GM18870 (cell line): ENCODE measurements around the gene SEC14L1.

Experiments
- ATAC-seq: cut with Tn5 transposase; IDR thresholded peaks from one replicate; pipeline ENCODE4 v1.9.1; 2021; ENCODE audit warnings: moderate library complexity; ENCODE audit not compliant: unreplicated experiment

SEC14L1 gene

DNA sequence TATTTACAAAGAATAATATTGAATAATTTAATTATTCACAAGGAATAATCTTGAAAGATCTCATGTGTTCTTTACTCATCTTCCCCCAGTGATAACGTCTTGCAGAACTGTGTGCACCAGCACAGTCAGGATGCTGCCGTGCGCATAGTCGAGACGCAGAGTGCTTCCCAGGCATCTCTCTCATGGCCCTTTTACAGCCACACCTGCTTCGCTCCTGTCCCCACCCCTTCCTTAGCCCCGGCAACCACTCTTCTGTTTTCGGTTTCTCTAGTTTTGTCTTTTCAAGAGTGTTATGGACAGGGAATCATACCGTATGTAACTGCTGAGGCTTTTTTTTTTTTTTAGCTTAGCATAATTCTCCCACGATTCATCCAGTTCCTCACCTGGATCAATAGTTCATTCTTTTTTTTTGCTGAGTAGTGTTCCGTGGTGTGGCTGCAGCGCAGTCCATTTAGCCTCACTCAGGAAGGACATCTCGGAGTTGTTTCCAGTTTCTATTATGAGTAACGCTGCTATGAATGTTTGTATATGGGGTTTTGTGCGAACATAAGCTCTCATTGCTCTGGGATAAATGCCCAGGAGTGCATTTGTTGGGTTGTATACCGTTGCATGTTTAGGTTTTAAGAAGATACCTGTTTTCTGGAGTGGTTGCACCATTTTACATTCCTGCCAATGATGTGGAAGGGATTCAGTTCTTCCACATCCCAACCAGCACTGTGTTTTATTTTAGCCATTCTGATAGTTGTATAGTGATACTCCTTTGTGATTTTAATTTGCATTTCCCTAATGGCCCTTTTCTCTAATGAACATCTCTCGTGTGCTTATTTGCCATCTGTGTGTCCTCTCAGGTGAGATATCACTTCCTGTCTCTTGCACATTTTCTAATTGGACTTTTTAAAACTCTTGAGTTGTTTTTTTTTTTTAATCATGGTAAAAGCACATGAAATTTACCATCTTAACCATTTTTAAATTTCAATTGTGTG lies 47.6 kb downstream of the SEC14L1 start:
- no peak for ATAC-seq

DNA sequence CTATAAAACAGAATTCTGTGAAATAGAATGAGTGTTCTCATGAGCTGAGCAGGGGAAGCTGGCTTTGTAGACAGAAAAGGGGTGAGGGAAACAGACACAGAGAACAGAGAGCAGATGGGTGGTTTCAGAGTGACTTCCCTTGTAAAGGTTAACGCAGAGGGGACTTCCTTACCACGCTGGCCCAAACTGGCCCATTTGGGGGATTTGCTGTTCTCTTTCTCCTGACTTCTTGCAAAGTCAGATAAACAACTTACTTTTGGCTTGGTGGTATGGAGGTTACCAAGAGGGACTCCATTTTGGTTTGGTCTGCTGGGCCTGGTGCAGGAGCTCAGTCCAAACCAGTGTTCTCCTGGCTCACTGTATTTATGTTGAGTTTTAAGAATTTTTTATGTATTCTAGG lies 48.4 kb downstream of the SEC14L1 start:
- no peak for ATAC-seq

DNA sequence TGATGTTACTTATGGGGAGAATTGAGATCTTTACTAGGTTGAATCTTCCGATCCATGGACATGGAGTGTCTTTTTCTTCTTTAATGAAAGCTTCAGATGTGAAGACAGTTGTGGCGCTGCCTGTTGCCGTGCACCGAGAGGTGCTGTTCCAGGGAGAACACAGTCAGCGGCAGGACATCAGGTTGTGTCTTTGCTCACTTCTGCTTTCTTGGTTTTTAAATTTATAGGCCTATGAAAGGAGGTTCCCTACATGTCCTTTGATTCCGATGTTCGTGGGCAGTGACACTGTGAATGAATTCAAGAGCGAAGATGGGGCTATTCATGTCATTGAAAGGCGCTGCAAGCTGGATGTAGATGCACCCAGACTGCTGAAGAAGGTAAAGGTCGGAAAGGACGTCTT lies 49.8 kb downstream of the SEC14L1 start:
- no peak for ATAC-seq

DNA sequence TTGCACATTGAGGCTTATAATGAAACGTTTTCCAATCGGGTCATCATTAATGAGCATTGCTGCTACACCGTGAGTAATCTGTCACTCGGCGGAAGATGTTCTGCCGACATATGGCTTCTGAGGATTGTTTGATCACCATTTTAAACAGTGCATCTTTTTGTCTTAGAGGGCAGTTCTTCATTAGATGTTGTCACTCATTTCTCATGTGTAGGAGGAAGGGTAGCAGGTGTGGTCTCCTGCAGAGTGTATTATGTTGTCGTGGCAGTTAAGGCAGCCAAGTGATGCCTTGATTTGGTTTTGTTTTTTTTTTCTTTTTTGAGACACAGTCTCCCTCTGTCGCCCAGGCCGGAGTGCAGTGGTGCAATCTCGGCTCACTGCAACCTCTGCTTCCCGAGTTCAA lies 50.5 kb downstream of the SEC14L1 start:
- no peak for ATAC-seq

DNA sequence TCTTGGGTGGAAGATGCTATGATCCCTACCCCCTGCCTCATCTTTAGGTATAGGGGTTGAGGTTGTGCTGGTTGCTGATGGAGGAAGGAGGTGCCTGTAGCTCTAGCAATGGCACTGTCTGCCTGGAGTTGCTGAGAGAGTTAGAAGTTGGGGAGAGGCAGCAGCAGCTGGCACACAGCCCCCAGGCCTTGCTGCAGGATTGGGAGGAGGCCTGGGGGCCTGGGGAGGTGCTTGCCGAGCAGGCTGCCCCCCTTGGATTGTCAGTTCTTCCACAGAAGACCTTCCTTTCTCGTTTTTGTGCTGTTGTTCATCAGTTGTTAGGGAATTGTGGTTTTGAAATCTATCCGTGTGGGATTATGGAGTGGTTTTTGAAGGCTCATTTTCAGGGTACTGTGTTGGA lies 52.9 kb downstream of the SEC14L1 start:
- ATAC-seq, result no peak

DNA sequence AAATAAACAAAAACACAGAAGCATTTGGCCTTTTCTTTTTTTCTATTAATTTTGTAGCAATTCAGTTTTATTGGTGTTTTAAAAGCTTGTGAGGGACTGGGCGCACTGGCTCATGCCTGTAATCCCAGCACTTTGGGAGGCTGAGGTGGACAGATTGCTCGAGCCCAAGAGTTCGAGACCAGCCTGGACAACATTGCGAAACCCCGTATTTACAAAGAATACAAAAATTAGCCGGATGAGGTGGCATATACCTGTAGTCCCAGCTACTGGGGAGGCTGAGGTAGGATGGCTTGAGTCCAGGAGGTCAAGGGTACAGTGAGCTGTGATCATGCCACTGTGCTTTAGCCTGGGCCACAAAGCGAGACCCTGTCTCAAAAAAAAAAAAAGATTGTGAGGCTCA lies 53.4 kb downstream of the SEC14L1 start:
- ATAC-seq, result no peak

DNA sequence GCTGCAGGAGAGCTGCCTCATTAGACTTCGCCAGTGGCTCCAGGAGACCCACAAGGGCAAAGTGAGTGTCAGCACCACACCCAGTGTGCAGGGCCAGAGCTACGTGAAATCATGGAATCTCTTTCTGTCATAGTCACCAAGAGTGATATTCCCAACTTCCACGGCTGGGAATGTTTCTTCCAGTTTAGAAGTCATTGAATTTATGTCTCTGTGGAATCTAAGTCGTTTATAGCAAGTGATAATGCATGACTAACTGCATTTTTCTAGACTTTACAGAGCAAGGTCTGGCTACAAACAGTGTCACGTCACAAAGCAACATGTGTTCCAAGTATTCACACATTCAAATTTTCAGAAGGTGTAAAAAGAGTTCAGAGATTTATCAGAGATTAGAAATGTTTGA lies 55.5 kb downstream of the SEC14L1 start:
- ATAC-seq, result no peak

DNA sequence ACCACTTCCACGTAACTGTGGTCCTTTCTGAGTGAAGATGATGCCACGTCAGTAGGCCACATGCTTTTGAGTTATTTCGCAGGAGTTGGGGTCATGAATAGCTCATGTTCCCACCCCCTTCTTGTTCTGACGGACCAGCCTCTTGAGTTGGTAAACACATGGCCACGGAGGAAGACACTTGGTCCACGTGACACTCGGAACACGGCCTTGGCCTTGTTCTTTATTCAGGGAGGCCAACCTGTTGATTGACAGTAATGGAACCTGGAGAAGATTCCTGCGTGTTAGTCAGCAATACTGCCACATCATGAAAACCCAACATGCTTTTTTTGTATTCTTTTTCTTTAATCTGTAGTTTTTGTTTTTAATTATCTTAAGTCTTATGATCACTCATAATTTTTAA lies 56.3 kb downstream of the SEC14L1 start:
- no peak for ATAC-seq

DNA sequence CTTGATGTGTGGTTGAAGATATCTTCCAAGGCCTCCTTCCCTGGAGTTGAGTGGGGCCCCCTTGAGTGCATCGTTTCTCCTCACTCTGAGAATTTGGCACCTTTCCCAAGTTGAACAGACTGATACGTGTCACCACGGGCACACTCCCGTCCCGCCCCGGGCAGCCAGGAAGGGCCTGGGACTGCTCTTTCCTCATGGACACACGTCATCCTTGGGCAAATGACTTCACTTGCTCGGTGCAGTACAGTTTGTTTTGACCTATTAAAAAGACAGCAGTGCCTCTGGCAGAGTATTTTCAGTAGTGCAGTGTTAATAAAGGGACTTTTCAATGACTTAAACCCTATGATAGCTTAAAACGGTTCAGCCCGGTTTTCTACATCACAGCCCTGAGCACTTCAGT lies 59.9 kb downstream of the SEC14L1 start:
- ATAC-seq, result no peak

DNA sequence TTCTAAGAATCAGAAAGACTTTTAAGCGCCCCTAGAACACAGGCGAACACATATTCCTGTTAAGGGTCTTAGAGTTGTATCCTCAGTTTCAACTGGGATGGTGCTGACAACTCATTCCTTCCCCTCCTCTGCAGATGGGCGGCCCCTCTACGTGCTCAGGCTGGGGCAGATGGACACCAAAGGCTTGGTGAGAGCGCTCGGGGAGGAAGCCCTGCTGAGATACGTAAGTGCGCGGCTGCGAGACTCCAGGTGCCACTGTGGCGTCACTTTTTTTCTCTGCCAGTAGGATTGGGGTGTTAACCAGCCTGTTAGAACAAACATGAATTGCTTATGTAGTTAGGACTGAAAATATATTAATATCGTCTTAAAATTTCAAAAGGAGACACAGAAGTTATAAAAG lies 62.7 kb downstream of the SEC14L1 start:
- no peak for ATAC-seq

DNA sequence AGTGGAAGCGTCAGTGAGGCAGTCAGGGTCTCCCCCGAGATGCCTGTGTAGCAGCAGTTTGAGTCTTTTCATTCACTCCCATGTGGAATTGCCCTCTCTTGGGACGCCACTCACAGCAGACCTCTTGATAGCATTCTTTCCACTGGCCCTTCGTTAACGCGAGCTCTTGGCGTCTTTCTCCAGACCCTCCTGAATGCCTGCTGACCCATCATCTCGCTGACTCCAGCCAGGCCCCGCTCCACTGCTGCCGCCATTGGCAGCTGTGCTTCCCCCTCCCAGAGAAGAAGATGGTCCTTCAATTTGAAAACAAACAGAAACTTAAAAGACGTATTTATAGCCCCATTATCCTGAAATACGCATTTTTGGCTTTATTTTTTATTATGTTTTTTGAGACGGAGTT lies 63.1 kb downstream of the SEC14L1 start:
- ATAC-seq, result no peak

DNA sequence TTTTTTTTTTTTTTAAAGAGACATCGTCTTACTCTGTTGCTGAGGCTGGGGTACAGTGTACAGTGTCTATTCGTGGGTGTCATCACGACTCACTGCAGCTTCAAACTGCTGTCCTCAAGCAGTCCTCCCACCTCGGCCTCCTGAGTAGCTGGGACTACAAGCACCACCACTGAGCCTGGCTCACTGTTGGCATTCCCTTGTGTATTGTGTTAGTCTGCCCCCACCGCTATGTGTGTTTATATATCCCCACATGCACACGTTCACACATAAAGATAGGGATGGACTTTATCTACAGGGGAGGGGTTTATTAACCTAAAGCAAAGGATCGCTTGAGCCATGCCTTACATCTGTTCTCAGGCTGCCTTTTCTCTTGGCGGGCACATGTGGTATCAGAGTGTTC lies 63.8 kb downstream of the SEC14L1 start:
- no peak for ATAC-seq

DNA sequence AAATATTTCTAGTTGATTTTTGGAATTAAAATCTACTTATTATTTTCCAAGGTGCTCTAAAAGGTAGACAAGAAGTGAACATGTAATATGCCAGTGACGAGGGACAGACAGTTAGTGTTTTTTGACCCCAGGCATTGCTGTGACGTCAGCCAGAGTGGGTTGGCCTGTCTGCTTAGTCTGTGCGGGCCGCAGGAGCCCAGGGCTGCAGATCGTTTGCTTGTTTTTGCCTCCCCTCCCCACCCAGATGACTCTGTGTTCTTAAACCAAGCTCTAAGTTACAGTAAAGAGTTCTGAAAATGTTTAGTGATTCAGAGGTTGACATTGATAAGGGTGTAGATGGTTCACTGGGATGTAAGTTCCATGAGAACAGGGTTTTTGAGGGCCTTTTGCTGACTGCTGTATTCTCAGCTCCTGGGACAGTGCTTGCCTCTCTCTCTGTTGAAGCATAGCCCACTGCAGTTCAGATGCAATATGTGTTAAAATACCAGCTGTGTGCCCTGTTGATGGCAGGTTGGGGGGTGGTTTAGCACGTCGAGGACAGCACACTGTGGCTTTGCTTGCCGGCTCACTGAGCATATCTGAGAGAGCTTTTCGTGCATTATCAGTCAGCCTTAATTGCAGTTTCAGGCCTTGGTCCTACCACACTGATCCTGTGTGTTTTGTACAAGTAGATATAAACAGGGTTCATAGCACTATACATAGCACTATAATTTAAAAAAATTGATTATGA lies 64.8 kb downstream of the SEC14L1 start:
- no peak for ATAC-seq

DNA sequence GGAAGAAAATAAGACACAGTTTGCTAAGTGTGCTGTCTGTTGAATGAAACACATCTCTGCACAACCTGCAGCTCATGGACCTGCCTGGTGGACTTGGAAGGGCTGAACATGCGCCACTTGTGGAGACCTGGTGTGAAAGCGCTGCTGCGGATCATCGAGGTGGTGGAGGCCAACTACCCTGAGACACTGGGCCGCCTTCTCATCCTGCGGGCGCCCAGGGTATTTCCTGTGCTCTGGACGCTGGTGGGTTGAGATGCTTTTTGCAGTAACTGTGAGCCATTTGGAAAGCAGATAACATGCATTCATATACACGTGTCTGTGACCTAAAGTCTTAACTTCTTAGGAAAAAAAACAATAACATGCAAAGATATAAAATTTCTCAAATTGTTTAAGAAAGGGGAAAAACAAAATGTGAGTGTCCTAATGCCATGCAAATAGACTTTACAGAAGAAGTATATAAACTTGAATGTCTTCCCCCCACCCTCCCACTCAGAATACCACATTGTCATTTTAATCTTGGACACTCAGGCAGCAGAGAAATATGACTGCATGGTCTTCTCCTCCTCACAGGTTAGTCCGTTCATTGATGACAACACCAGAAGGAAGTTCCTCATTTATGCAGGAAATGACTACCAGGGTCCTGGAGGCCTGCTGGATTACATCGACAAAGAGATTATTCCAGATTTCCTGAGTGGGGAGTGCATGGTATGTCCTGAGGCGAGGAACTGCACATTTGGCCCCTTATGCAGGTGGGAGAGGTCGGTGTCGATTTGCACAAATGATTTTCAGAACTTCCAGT lies 65.6 kb downstream of the SEC14L1 start:
- no peak for ATAC-seq

DNA sequence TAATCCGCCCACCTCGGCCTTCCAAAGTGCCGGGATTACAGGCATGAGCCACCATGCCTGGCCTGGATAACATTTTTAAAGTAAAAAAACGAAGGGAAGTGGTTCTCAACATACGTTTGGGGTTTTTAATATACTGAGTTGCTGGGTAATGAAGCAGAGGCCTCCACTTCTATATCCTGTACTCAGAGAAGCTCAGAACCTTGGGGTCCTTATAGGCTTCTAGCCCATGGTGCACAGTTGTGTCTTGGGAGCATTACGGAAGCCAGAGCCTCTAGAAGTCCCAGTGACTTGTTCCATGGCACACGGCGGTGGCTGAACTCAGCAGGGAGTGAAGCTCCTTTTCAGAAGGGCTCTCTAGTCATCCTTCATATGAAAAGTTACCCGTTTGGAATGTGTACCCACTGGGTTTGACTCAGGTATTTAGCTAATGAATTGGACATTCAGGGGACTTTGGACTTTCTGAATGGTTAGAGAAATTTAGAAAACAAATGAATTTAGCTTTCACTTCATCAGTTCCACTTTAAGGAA lies 67.0 kb downstream of the SEC14L1 start:
- no peak for ATAC-seq

DNA sequence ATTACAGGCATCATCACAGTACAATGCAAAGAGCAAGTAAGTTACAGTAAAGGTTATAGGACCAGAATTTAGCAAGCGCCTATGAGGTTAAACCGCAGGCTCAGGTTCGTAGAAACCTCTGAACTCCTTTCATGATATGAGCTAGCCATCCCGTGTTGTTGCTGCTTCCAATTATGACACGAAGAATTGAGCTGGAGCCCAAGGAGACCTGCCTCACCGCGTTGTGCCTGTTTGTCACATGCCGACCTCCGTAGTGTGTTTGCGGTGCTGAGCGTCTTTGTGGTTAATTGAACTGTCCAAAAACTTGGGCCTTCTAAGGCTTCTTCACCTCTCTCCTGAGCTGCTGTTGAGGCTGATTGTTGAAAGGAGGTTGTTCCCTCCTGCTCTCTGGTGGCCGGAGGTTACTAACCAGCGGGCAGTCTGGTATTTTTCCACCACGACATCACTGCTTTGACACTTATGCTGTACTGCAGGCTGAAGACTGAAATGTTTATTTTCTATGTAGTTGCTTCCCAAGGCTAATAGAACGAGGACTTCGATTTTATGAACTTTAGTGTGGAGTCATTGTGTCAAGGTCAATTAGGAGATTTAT lies 67.5 kb downstream of the SEC14L1 start:
- no peak for ATAC-seq

DNA sequence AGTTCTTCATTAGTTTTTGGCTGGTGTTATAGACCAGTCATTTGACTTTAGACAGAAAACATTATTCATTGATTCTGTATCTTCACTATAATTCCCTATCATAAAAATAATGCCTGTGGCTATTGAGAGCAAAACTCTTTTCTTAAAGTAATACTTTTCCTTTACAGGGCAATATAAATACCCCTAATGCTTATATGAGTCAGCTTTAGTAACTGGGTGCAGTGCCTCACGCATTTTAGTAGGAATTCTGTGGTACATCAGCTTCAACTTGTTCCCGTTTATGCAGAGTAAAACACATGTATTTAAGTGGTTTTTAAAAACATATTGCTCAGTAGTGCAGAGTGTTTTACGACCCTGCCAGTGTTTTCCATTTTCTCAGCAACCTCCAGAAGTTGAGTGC lies 68.1 kb downstream of the SEC14L1 start:
- no peak for ATAC-seq

DNA sequence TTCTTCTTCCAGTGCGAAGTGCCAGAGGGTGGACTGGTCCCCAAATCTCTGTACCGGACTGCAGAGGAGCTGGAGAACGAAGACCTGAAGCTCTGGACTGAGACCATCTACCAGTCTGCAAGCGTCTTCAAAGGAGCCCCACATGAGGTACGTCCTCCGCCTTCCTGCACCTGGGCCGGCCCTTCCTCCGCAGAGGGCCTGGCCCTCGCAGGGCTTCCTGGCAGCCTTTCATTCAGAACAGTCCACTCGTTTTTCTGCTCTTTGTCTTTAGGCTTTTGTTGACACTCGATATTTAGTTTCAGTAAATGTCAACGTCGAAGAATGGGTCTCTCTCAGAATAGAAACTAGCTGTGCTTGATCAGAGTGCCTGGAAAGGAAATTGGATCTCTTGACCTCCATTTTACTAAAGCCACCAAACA lies 68.6 kb downstream of the SEC14L1 start:
- no peak for ATAC-seq

DNA sequence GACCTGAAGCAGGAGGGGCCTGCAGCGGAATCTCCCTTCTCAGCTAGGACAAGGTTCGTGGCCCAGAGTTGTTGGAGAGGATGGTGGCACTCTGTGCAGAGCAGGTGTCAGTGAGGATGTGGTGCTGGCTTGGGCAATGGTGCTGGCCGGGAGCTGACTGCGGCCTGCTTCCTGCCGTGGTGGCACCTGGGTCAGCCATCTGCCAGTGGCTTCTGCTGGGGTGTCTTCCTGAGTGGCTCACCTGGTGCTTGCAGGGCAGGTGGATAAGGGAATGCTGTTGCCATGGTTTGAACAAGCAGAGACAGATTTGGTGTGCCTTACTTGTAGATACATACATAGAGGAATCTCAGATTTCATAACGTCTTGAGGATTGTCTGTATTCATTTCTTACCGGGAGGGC lies 69.6 kb downstream of the SEC14L1 start:
- ATAC-seq, result no peak

DNA sequence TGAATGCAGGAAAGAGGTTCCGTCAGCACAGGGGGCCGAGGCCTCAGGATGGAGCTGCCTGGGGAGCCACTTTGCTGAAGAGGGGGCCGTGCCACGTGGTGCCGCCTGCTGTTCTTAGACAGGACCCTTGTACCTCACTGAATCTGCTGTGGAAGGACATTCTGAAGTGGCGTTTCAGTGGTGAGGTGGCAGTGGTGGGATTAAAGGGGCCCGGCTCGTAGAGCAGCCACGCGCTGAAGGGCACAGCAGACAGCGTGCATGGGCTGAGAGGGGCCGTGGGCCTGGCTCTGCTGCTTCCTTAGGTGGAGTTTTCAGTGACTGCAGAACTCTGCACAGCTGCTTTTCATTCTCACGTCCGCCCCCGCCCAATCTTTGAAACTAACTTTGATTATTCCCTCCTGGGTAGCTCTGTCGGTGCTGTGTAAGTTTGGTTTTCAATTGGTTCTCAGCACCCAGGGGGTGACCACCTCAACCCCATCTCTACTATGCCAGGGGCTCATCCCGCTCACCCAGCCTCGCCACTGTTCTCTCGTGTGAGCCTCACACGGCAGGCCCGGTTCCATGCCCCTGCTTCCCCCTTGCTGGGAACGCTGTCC lies 70.3 kb downstream of the SEC14L1 start:
- no peak for ATAC-seq
